Lower leg skin (tissue), 4 donors: ENCODE results near the gene KCNG3. TPM values are rescaled to one million over a fixed set of nuclear protein-coding genes. Genes with fewer than 3 reads are reported as not detected.

ENCODE experiments used
- DNase-seq, 2 donors: peaks; one replicate each; pipeline ENCODE4 v3.0.0-alpha.2; 2019; ENCODE audit warnings: low spot score in 2 of 2
- H3K4me3 ChIP-seq: fragments of 200-600 bp; sonication (generic); 2 replicates; pipeline ENCODE4 v1.5.1; 2017; ENCODE audit warnings: mild to moderate bottlenecking, low read depth; ENCODE audit not compliant: poor library complexity, severe bottlenecking
- POLR2A ChIP-seq, 2 donors: fragments of 450-650 bp; IDR thresholded peaks; one replicate each; pipeline ENCODE4 v1.6.1; 2016 to 2017; ENCODE audit warnings: antibody characterized with exemption in 2 of 2, mild to moderate bottlenecking in 1 of 2, moderate library complexity in 1 of 2
- WGBS, 2 donors: methylation state at CpG; one replicate each; pipeline ENCODE4 v1.1.5; 2018; 5-methylcytosine and 5-hydroxymethylcytosine counted together
- intact Hi-C: fragments of 100-400 bp; cut with DNase I; formaldehyde crosslinking; loops from one replicate; pipeline ENCODE4 v1.15.0; 2023; ENCODE audit warnings: low total_unique reads
- total RNA-seq, 4 donors: library from RNA; depleted of rRNA; stranded (reverse); fragments of >200 nt; gene quantifications; one replicate each; pipeline ENCODE4 v1.1.0, GENCODE V29; 2016
- TF ChIP-seq, protein P1 (sequence below), 3 donors: fragments of 450-650 bp; IDR thresholded peaks; one replicate each; pipeline ENCODE4 v1.5.1; 2016; ENCODE audit warnings: antibody characterized with exemption in 3 of 3, mild to moderate bottlenecking in 3 of 3, moderate library complexity in 2 of 3

KCNG3 gene
- total RNA-seq, 4 donors from 2014 or later: 0.25 to 0.98 (median 0.57) TPM

DNA sequence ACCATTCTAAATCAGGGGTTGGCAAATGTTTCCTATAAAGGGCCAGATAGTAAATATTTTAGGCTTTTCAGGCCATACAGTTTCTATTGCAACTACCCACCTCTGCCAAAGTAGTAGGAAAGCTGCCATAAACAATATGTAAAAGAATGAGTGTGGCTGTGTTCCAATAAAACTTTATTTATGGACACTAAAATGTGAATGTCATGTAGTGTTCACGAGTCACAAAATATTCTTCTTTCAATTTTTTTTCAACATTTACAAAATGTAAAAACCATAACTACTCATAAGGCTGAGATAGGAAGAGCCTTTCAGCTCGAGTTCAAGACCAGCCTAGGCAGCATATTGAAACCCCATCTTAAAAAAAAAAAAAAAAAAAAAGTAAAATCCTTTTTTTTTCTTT lies 13.4 kb downstream of the KCNG3 start:
- no peak overlapping the region for H3K4me3 ChIP-seq
- intact Hi-C loops: no loop called here
- WGBS, 2 donors: 68 to 75% methylated on average over 2 of the region's 2 CpGs
- TF ChIP-seq, protein P1, sequence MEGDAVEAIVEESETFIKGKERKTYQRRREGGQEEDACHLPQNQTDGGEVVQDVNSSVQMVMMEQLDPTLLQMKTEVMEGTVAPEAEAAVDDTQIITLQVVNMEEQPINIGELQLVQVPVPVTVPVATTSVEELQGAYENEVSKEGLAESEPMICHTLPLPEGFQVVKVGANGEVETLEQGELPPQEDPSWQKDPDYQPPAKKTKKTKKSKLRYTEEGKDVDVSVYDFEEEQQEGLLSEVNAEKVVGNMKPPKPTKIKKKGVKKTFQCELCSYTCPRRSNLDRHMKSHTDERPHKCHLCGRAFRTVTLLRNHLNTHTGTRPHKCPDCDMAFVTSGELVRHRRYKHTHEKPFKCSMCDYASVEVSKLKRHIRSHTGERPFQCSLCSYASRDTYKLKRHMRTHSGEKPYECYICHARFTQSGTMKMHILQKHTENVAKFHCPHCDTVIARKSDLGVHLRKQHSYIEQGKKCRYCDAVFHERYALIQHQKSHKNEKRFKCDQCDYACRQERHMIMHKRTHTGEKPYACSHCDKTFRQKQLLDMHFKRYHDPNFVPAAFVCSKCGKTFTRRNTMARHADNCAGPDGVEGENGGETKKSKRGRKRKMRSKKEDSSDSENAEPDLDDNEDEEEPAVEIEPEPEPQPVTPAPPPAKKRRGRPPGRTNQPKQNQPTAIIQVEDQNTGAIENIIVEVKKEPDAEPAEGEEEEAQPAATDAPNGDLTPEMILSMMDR (IDR thresholded peaks at IDR 0.05): no peak
- TF ChIP-seq POLR2A (IDR thresholded peaks at IDR 0.05): no peak
- no peak for DNase-seq

DNA sequence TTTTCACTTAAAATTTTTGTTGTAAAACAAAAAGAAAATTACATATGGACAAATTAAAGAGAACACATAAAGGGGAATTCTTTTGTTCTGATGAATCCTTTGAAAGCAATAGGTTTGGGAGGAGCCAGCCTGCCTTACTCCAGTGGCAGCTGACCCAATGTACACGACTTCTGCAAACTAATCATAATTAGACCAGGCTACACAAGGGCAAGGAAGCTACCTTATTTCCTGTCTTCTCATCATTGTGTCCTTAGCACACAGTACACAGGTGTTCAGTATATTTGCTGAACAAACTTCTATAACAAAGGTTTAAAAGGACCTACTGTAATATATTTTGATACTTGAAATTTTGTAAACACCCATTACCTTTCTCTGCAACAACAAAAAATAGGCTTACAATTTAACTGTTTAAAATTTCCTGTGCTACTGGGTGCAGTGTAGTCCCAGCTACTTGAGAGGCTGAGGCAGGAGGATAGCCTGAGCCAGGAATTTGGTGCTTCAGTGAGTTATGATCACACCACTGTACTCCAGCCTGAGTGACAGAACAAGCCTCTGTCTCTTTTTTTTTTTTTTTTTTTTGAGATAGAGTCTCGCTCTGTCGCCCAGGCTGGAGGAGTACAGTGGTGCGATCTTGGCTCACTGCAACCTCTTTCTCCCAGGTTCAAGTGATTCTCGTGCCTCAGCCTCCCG lies 18.9 kb downstream of the KCNG3 start:
- 83% methylated on average over 6 of the region's 6 CpGs for WGBS, 2 donors
- DNase-seq: no peak
- H3K4me3 ChIP-seq: no peak overlapping the region
- TF ChIP-seq, protein P1 (IDR thresholded peaks at IDR 0.05): no peak
- no peak for TF ChIP-seq POLR2A (IDR thresholded peaks at IDR 0.05)
- intact Hi-C loops: no loop called here

DNA sequence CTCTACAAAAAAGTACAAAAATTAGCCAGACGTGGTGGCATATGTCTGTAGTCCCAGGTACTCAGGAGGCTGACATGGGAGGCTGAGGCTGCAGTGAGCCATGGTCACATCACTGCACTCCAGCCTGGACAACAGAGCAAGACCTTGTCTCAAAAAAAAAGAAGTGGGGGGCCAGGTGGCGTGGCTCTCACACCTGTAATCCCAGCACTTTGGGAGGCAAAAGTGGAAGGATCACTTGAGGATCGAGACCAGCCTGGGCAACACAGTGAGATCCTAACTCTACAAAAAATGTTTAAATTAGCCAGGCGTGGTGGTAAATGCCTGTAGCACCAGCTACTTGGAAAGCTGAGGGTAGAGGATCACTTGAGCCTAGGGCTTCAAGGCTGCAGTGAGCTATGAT lies 23.1 kb downstream of the KCNG3 start:
- WGBS, 2 donors: 87% methylated on average over 4 of the region's 4 CpGs
- no peak for DNase-seq
- no peak overlapping the region for H3K4me3 ChIP-seq
- TF ChIP-seq POLR2A (IDR thresholded peaks at IDR 0.05): no peak
- TF ChIP-seq, protein P1 (IDR thresholded peaks at IDR 0.05): no peak
- intact Hi-C loops: no loop called here

DNA sequence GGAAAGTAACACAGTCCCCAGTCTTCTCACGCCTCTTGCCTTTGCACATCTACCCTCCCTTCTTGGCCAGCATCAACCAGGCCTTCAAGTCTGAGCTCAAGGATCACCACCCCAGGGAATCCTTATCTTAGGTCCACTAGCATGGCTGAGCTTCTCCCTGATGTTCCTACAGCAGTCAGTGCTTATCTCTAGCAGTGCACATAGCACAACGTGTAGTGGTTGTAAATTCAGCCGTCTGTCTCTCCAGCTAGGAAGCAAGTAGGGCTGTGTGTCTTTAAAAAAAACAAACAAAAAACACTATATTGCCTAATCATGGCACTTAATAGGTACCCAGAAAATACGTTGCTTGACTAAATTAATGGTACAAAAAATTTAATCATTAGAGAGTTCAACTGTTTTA lies 29.2 kb downstream of the KCNG3 start:
- TF ChIP-seq, protein P1 (IDR thresholded peaks at IDR 0.05): no peak
- no peak for TF ChIP-seq POLR2A (IDR thresholded peaks at IDR 0.05)
- no peak for DNase-seq
- no peak overlapping the region for H3K4me3 ChIP-seq
- intact Hi-C loops: no loop called here
- 65 to 66% methylated on average over 4 of the region's 4 CpGs for WGBS, 2 donors

DNA sequence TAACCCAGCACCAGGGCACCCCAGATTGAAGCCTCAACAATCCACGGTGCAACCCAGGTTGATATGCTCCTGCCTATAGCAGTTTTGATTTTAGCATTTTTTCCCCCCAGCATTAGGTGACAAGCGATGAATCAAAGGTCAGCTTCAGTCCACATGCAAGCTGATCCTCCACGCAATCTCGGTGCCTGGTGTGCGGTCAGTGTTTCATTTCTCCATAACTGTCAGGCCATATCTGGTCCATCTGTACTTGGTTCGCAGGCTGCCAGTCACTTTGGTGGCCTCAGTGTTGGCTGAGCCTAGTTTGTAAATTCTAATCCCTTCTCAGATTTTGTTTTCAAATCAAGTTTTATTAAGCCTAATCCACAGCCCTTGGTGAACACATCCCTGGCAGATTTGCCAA lies 30.2 kb downstream of the KCNG3 start:
- TF ChIP-seq POLR2A (IDR thresholded peaks at IDR 0.05): no peak
- TF ChIP-seq, protein P1 (IDR thresholded peaks at IDR 0.05): no peak
- no peak overlapping the region for H3K4me3 ChIP-seq
- WGBS, 2 donors: 94 to 95% methylated on average over 6 of the region's 6 CpGs
- intact Hi-C loops: no loop called here
- no peak for DNase-seq

DNA sequence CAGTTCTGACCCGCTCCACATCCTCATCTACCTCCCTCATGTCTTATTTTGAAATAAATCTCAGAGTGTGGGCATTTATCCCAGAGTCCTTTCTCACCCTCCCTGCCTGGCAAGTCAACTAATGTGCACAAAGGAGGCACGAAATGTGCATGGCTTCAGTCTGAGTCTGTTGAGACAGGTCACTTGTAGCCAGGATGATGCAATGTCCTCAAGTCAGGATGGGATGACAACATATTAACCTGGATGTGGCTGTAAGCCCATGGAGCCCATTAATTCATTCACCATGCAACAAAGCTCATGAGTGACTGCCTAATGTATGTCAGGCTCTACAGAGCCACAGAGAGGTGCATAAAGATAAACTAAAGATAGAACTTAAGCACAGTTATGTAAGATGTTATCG lies 34.5 kb downstream of the KCNG3 start:
- no peak for TF ChIP-seq POLR2A (IDR thresholded peaks at IDR 0.05)
- TF ChIP-seq, protein P1 (IDR thresholded peaks at IDR 0.05): no peak
- no peak overlapping the region for H3K4me3 ChIP-seq
- DNase-seq: no peak
- intact Hi-C loops: no loop called here
- WGBS, 2 donors: 87 to 91% methylated on average over 3 of the region's 3 CpGs
